GM13976 (cell line): Measurements from ENCODE around the gene PCDHGB3.
"Not testable (repeated sequence)": the region's sequence is repeated elsewhere in the genome, so short reads cannot be mapped to it uniquely, and the experiment has no call there.

ENCODE experiments used
- DNase-seq: peaks from one replicate; pipeline ENCODE4 v3.0.0; 2012; ENCODE audit warnings: low spot score
- in situ Hi-C: fragments of 300-500 bp; cut with MboI; formaldehyde crosslinking; loops from one replicate; pipeline ENCODE4 v1.12.0; 2022; ENCODE audit warnings: low sequenced_read_pairs, mixed read lengths, inconsistent platforms; ENCODE audit not compliant: unreplicated experiment
- TF ChIP-seq, protein P1 (sequence below): IDR thresholded peaks from 2 replicates; pipeline ENCODE4 v1.5.1; 2012; ENCODE audit warnings: borderline replicate concordance, mild to moderate bottlenecking; ENCODE audit not compliant: insufficient read depth; ENCODE audit errors: extremely low read depth, missing control alignments, control extremely low read depth

PCDHGB3 gene

DNA sequence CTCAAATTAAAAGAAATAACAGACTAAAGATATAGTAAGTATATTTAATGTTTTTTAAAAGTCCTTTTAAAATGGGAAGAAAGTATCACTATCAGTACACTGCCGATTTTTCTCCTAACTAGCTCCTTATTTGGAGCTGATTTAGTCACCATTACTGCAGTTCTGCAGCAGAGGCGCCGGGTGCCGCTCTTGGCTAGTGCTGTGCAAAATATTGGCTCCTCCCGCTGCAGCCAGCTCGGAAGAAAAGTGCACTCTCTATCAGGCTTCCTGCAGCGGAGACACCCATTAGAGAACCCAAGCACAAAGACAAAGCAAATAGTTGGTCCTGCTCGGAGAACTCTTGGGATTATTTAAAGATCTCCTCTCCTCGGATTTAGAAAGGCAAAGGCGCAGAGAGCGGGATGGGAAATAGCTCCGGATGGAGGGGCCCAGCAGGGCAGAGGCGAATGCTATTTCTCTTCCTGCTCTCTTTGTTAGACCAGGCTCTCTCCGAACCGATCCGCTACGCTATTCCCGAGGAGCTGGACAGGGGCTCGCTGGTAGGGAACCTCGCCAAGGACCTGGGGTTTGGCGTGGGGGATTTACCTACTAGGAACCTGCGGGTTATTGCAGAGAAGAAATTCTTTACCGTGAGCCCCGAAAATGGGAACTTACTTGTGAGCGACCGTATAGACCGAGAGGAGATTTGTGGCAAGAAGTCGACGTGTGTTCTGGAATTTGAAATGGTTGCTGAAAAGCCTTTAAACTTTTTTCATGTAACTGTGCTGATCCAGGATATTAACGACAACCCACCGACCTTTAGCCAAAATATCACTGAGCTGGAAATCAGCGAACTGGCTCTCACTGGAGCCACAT, at the start of gene PCDHGB3:
Gene PCDHGB3, plus strand, starts transcription at position 249 of the 855 bp plus-strand sequence. Its CDS starts 153 bp downstream, at position 402.
- peak; percentile 57 for DNase-seq
- in situ Hi-C loops, result no loop called here
- TF ChIP-seq, protein P1, sequence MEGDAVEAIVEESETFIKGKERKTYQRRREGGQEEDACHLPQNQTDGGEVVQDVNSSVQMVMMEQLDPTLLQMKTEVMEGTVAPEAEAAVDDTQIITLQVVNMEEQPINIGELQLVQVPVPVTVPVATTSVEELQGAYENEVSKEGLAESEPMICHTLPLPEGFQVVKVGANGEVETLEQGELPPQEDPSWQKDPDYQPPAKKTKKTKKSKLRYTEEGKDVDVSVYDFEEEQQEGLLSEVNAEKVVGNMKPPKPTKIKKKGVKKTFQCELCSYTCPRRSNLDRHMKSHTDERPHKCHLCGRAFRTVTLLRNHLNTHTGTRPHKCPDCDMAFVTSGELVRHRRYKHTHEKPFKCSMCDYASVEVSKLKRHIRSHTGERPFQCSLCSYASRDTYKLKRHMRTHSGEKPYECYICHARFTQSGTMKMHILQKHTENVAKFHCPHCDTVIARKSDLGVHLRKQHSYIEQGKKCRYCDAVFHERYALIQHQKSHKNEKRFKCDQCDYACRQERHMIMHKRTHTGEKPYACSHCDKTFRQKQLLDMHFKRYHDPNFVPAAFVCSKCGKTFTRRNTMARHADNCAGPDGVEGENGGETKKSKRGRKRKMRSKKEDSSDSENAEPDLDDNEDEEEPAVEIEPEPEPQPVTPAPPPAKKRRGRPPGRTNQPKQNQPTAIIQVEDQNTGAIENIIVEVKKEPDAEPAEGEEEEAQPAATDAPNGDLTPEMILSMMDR, result peak; percentile 53

DNA sequence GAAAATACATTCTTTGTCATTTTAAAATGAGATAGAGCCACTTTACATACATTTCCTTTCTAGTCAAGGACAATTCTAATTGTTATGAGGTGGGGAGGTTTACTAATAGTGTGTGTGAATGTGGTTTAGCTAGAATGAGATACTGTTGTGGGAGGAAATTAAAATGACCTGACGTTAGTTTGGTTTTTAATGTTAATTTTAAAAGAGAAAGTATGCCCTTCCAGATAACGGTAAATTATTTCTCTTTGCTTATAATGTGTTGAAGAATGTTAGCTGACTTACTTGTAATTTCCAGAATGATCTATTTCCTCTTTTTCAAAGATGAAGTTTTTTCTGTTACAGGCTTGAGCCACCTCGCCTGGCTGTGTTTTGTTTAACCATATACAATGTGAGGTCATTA, 47.8 kb upstream of the PCDHGB3 start:
- in situ Hi-C loops, result no loop called here
- DNase-seq, result no peak
- TF ChIP-seq, protein P1, result no peak

DNA sequence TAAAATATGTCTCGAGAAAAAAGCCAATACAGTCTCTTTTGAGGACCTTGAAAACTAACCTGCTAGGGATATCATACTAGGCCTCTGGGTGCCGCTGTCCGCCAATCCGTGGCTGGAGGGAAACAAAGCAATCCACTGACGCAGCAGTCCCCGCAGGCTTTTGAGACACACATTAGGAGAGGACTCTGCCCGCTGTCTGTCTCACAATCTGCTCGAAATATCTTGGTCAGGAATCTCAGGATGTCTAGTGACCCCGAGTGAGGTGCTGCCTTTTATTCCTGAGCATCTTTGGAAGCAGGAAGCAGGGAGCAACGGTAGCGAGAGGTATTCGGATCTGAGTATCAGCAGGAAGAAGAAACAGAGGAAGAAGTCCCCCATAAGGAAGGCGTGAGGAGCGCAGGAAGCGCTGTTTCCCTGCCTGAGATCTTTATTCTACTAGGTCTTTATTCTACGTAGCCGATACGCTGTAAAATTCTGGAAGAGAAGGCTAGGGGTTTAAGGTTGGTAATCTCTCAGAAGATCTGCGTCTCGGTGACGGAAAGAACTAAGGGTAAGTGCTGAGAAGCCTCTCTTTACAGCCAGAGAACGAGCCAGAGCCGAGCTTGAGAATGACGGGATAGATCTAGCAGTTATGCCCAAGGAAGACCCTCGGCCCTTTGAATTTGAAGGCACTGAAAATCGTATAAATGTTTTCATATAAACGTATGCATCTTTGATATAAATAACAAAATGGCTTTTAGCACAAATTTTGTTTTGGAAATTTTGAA, 43.8 kb upstream of the PCDHGB3 start:
- TF ChIP-seq, protein P1, result peak; percentile 49

DNA sequence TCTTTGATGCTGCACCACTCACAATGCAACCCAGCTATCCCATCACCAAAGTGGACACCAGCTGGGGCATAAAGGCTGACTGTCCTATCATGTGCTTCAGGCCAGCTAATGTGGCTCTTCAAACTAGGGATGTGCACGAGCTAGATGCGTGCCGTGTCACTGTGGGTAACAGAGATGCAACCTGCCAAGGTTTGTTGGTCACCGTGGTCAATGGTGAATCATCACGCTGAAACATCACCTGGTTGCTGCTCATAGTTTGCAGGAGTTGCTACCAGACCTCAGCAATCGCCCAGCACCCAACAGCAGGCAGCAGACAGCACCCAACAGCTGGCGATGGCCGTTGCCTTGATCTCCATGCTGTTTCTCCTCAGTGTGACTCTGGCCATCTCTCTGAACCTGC, 41.8 kb upstream of the PCDHGB3 start:
- TF ChIP-seq, protein P1, result no peak
- in situ Hi-C loops, result no loop called here

More for the DNA sequence above, 43.8 kb upstream of the PCDHGB3 start:
- in situ Hi-C loops, result no loop called here
- peak; percentile 58 for DNase-seq

DNA sequence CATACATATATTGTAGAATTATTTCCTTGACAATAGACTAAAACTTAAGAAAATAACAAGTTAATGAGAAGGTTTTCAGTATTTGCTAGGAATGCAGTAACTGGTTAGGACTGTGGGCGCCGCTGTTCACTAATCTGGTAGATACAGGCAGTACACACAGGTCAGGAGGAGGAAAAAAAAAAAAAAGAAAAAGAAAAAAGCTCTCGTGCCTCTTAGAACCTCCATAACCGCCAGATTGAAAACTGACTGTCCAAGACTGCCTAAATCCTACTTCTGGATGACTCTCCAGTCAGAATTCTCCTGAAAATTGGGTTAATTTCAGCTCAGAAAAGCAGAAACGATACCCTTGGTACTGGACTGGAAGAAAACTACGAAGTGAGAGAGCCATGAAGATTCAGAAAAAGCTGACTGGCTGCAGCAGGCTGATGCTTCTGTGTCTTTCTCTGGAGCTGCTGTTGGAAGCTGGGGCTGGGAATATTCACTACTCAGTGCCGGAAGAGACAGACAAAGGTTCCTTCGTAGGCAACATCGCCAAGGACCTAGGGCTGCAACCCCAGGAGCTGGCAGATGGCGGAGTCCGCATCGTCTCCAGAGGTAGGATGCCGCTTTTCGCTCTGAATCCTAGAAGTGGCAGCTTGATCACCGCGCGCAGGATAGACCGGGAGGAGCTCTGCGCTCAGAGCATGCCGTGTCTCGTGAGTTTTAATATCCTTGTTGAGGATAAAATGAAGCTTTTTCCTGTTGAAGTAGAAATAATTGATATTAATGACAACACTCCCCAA, 39.6 kb upstream of the PCDHGB3 start, which contains the start of gene PCDHGA1:
Gene PCDHGA1, plus strand, starts transcription at position 216 of the 782 bp plus-strand sequence.
- TF ChIP-seq, protein P1, result peak; percentile 38
- in situ Hi-C loops, result no loop called here
- peak; percentile 52 for DNase-seq

More for the DNA sequence above, 41.8 kb upstream of the PCDHGB3 start:
- DNase-seq, result no peak

DNA sequence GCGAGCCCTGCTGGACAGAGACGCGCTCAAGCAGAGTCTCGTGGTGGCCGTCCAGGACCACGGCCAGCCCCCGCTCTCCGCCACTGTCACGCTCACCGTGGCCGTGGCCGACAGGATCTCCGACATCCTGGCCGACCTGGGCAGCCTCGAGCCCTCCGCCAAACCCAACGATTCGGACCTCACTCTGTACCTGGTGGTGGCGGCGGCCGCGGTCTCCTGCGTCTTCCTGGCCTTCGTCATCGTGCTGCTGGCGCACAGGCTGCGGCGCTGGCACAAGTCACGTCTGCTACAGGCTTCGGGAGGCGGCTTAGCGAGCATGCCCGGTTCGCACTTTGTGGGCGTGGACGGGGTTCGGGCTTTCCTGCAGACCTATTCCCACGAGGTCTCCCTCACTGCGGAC, 37.5 kb upstream of the PCDHGB3 start:
- in situ Hi-C loops, DNase-seq: not testable (repeated sequence)
